Ecto neural progenitor cell (in vitro differentiated cells): ENCODE measurements around the gene DHCR24.
"Not testable (repeated sequence)": the region's sequence is repeated elsewhere in the genome, so short reads cannot be mapped to it uniquely, and the experiment has no call there.

Experiments used
- DNase-seq: peaks from one replicate; pipeline ENCODE4 v3.0.0-alpha.2; 2018; ENCODE audit warnings: low spot score

The DHCR24 gene

GRCh38 chr1:54887665-54888071 is 673 bp upstream of the DHCR24 start:
- DNase-seq: no peak

DNA sequence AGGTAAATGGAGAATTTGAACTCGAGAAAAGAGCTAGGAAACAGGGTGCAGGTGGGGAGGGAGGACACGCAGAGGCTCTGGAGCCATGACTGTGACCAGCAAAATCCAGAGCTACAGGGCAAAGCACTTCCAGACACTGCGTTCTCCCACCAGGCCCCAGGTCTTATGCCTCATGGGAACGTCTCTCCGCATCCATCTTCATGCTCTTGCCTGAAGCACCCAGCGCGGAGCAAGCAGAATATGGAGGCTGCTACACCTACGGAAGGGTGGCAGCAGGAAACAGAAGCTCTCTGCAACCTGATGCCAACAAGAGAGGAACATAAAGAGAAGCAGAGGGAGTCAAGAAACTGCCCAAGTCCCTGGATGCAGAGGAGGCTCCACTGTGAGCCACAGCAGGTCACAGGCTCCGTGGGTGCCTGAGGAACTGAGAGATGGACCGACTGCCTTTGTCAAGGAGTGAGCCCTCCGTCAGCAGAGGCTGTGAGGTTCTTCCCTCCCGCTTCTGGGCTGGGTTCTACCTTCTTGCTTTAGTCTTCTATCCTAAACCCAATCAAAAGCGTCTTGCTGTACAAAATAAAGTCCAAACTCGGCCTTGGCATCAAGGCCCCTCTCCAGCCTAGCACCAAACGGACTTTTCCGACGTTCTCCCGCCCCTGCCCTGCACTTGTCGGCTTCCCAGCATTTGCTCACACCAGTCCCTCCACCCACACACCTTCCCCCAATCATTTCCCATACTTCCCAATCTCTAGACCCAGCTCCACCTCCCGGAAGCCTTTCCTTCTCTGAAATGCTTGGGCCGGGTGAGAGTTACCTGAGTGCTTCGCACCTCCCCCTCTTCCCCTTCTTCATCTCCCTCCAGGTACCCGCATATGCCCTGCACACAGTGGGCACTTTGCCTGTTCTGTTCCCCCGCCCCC is 930 bp downstream of the DHCR24 start:
- DNase-seq: peak; percentile 52

DNA sequence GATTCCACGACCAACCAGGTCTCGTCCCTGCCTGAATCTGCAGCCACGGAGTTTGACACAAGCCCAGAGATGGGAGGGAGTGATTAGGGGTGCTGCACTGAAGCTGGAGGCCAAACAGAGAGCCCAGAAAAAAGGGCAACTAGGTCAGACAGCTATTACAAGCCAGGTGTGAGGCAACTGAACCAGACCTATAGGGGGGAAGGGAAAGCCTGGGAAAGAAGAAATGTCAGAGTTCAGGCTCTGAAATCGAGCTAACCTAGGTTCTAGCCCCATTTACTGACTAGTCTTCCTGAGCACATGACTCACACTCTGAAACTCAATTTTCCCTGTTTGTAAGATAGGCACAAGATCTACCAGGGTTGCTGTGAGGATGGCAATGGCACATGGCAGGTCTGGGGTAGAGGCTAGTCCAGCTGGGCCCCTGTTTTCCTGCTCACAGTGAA is 1.7 kb downstream of the DHCR24 start:
- DNase-seq: no peak

GRCh38 chr1:54884768-54885167 is 2.2 kb downstream of the DHCR24 start:
- no peak for DNase-seq

DNA sequence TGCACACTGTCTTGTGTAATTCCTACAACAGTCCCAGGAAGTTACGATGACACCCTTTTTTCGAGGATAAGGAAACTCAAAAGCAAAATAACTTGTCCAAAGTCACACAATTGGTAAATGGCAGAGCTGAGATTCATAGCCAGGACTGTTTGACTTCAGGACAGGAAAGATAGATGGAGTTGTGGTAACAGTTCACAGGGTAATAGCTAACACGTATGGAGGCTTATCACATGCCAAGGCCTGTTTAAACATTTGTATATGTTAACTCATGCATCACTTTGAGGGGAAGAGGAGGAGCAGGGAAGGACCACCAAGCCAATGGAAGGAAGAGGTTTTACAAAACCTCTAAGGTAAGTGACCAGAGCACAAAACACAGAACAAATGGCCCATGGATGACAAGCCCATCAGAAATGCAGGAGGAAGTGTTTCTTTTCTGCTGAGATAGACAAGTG is 2.8 kb downstream of the DHCR24 start:
- no peak for DNase-seq

DNA sequence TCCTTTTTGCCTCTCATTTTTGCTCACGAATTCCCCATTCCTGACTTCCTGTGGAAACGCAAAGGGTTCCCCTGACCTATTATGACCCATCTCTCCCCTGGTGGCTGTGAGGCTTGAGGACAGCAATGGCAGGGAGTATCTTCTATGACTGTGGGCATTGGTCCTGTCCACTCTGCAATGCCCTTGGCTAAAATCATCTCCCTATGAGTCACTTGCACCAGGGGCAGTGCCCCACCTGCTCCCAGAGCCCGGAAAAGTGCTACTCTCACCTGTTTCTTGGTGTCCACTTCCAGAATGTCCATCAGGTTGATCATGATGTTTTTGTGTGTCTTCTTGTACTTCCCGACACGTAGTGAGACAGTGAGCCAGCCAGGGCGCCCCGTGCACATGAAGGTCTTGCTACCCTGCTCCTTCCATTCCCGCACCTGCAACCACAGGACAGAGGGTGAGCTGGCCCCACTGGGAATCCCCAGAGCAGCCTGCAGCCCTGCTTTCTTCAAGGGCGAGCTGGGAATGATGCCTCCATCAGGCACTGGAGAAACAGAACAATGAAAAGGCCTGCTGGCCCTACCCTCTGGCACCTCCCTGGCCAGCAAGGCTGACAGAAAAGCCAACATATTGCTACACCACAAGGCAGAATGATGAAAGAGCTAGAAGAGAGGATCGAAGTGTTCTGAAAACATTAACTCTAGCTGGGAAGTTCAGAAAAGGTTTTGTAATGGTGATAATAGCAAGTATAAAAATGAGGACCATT is 3.5 kb downstream of the DHCR24 start:
- DNase-seq: no peak

DNA sequence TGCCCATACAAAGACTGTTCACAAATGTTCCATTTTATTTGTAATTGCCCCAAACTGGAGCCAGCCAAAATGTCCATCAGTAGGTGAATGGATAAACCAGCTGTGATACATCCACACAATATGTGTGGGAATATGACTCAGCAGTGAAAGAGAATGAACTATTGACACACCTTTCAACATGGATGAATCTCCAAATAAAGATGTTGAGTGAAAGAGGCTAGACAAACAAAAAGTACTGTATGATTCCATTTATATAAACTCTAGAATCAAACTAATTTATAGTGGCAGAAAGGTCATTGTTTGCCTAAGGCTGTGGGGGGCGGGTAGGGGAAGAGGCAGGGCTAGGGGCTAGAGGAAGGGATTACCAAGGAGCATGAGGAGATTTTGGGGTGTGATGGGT is 4.5 kb downstream of the DHCR24 start:
- DNase-seq: no peak

GRCh38 chr1:54881604-54882003 is 5.4 kb downstream of the DHCR24 start:
- not testable (repeated sequence) for DNase-seq

GRCh38 chr1:54879872-54880271 is 7.1 kb downstream of the DHCR24 start:
- no peak for DNase-seq

DNA sequence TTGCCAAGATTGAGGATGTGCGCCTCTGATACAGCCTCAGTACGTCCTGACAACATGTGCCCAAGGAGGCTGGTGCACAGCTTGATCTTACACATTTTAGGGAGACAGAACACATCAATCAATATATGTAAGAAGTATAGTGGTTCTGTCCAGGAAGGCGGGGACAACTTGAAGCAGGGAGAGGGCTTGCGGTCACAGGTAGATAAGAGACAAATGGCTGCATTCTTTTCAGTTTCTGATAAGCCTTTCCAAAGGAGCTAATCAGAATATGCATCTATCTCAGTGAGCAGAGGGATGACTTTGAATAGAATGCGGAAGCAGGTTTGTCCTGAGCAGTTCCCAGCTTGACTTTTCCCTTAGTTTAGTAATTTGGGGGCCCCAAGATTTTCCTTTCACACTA is 10.2 kb downstream of the DHCR24 start:
- no peak for DNase-seq

GRCh38 chr1:54875000-54875399 is 12.0 kb downstream of the DHCR24 start:
- DNase-seq: no peak

DNA sequence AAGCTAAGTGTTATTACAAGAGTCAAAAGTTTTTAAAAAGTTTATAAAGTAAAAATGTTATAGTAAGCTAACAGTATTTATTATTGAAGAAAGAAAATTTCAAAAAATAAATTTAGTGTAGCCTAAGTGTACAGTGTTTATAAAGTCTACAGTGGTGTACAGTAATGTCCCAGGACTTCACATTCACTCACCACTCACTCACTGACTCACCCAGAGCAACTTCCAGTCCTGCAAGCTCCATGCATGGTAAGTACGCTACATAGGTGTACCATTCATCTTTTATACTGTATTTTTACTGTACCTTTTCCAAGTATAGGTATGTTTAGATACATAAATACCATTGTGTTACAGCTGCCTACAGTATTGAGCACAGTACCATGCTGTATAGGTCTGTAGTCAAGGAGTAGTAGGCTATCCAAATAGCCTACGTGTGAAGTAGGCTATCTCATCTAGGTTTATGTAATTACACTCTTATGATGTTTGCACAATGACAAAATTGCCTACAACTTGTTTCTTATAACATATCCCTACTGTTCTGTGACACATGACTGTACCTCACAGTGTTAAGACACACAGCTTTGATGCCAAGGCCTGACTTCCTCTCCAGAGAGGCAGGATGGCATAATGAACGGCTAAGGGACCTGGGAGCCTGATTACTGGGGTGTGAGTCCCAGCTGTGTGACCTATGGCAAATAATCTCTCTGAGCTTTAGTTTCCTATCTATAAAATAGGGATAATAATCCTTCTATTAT is 12.7 kb downstream of the DHCR24 start:
- no peak for DNase-seq

GRCh38 chr1:54872036-54872331 is 15.0 kb downstream of the DHCR24 start:
- no peak for DNase-seq

DNA sequence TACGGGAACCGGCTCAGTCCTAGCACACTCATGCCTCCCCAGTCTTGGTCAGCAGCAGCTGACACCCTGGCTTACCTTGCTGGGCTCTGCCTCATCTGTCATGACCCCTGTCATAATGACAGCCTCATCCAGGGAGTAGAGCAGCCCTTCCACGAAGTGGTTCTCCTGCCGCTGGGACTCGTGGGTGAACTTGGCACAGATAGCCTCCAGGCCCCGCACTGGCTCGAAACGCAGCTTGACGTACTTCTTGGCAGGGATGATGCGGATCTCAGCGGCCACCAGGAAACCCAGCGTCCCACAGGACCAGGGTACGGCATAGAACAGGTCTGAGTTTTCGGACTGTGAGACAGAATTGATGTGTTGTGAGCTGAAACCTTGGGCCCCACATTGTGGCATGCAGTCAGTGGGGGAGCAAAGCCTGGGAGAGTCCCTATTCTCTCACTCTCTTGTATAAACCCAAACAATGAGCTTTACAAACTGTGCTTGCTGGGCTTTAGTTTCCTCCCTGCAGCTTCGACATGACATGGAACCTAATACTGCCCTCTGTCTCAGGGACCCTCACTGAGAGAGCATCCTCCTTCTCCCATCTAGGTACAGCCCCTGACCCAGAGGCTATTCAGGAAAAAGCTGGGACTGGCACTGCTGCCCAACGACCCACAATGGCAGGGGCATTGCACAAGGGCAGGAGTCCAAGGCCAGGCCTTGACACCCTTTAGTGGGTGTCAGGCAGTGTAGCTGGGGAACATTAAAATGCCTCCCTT is 15.5 kb downstream of the DHCR24 start:
- no peak for DNase-seq

GRCh38 chr1:54870869-54871268 is 16.1 kb downstream of the DHCR24 start:
- DNase-seq: no peak

DNA sequence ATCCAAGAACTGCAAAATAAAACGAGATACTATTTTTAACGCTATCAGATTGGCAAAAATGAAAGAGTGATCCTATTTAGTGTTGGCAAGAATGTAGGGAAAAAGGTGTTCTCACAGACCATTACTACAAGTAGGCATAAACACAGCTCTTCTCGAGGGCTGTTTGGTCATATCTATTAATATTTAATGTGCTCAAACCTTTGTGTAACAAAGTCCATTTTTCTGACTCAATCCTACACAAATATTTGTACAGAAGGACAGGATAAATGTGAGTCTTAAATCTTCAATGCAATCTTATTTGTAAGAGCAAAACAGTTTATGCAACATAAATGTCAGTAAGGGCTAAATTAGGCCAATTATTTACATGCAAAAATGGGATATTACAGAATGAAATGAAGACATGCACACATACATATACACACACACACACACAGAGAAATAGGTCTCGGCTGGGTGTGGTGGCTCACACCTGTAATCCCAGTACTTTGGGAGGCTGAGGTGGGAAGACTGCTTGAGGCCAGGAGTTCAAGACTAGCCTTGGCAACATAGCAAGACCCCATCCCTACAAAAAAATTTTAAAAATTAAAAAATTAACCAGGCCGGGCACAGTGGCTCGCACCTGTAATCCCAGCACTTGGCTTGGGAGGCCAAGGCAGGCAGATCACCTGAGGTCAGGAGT is 17.7 kb downstream of the DHCR24 start:
- no peak for DNase-seq

- no peak for DNase-seq
These were observed 19.3 kb downstream of the DHCR24 start for GRCh38 chr1:54867717-54868057.

DNA sequence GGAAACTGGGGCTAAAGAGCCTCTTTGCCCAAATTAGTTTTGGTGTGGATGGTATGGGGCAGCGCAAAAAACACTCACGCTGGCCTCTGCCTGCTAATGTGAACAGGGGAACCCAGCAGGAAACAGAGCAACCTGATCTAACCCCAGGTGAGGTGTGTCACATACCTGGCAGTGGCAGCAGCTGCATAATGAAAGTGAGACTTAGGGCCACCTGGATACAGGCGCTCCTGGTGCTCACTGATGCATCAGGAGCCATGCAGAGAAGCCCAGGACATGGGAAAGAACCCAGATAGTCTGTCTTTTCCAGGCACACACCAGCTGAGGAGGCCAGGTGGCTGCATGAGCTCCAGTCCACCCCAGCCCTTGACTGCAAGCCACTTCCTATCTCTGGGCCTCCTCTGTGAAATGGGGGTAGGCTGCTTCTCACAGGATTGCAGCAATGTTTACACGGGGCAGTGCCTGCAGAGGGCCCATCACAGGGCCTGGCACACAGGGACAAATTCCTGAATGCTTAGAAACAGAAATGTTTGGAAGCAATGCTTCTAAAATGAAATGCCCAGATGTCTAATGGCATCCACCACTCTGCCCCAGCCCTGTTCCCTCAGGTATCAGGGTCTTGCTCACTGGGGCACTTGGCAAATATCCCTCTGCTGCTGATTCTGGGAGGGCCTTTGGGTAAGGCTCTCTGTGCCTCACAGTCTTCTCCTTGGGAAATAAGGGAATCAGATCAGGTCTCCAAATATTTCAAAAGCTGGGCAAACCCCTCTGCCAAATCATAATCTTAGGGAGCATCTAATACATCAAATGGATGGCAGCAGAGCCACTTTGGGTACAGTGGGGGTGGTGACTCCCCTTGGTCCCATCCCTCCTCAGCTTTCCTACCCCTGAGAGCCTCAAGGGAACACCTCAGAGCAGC is 19.9 kb downstream of the DHCR24 start:
- DNase-seq: no peak

GRCh38 chr1:54865238-54866073 is 21.5 kb downstream of the DHCR24 start:
- DNase-seq: no peak
